A673 (cell line): Measurements from ENCODE around the gene STX17.

Experiments used
- EZH2 ChIP-seq: fragments of 200-600 bp; sonication (generic); IDR thresholded peaks from 2 replicates; pipeline ENCODE4 v1.6.1; 2017; ENCODE audit warnings: borderline replicate concordance, low read depth, mild to moderate bottlenecking, mixed read lengths, antibody characterized with exemption, low read length; ENCODE audit not compliant: poor library complexity, severe bottlenecking
- TF ChIP-seq, protein P1 (sequence below): fragments of 300-800, 200-600 bp; sonication (generic); conservative IDR thresholded peaks from 2 replicates; pipeline ENCODE4 v1.5.1; 2017; ENCODE audit warnings: low read depth, mild to moderate bottlenecking, antibody characterized with exemption, low read length, moderate library complexity, mixed read lengths

DNA sequence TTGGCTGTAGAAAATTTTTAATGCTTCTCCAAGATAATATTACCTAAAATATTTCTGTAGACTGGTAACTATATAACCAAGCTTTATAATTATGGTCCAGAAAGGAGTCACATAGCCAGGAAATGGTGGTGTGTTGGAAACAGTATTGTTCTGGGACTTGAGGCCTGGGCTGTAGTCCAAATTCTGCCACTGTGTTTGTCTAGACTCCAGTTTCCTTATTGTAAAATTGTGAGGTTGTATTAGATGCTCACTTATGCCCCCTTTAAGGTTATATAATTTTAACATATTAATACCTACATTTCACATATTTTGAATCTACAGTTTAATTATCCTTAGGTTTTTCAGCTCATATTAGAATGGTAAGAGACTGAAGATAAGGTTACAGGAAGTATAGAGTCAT, 42.4 kb downstream of the STX17 start:
- TF ChIP-seq, protein P1, sequence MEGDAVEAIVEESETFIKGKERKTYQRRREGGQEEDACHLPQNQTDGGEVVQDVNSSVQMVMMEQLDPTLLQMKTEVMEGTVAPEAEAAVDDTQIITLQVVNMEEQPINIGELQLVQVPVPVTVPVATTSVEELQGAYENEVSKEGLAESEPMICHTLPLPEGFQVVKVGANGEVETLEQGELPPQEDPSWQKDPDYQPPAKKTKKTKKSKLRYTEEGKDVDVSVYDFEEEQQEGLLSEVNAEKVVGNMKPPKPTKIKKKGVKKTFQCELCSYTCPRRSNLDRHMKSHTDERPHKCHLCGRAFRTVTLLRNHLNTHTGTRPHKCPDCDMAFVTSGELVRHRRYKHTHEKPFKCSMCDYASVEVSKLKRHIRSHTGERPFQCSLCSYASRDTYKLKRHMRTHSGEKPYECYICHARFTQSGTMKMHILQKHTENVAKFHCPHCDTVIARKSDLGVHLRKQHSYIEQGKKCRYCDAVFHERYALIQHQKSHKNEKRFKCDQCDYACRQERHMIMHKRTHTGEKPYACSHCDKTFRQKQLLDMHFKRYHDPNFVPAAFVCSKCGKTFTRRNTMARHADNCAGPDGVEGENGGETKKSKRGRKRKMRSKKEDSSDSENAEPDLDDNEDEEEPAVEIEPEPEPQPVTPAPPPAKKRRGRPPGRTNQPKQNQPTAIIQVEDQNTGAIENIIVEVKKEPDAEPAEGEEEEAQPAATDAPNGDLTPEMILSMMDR, result no peak
- no peak for TF ChIP-seq EZH2
